Measurements from ENCODE around the gene GRID2. TPM values are rescaled to one million over a fixed set of nuclear protein-coding genes. Genes with fewer than 3 reads are reported as not detected.
"Not testable (repeated sequence)": the region's sequence is repeated elsewhere in the genome, so short reads cannot be mapped to it uniquely, and the experiment has no call there.

GRID2 gene
- total and polyA plus RNA-seq, 2 of the 13 experiments (the other 11 are each of a cell fraction or from before 2014, with no cell fraction given) = not detected

DNA sequence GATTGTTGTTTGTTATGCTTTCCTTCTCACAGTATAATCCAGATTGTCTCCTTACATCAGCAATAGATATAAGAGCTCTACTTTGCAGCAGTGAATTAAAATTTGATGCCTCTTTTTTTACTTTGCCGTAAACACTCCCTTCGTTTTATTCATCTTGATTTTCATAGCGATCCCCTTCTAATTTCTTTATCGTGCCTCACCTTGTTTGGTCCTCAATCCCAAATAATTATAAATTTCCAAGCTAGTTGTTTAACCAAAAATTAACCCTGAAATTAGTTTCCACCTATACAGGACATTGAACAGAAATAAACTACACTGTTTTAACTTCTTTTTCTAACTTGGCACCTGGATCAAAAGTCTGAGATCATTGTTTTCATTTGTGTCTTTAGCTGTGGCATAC lies 35.1 kb upstream of the GRID2 start (continued):
- TF ChIP-seq TMF1 (CRISPR knock-in tag; IDR thresholded peaks at IDR 0.05; ENCODE audit: low read depth) (no peak), CHD4 (IDR thresholded peaks at IDR 0.05; ENCODE audit: borderline replicate concordance, low read length) (no peak), ATAD3A (CRISPR knock-in tag; IDR thresholded peaks at IDR 0.05) (no peak)

DNA sequence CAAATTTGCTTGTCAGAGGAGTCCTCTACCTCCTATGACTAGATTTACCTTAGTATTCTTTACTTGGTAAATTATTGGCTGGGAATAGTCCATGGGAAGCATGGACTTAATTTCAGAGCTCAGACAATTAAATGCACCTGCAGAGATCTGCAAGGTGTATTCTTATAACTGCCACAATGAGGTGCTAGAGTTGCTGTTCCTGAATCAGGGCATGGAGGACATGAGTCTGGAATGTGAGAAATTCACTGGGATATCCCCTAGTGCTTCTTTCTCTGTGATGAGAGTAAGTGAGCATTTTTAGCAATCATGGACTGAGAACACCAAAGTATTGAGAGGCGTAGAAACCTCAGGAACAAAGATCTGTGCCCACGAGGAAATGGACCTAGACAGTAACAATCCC lies 32.9 kb upstream of the GRID2 start:
- no peak for FAIRE-seq

DNA sequence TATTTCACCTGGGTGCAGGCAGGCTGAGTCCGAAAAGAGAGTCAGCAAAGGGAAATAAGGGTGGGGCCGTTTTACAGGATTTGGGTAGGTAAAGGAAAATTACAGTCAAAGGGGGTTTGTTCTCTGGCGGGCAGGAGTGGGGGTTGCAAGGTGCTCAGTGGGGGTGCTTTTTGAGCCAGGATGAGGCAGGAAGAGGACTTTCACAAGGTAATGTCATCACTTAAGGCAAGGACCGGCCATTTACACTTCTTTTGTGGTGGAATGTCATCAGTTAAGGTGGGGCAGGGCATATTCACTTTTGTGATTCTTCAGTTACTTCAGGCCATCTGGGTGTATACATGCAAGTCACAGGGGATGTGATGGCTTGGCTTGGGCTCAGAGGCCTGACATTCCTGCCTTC lies 32.2 kb upstream of the GRID2 start:
- intact Hi-C loops (cut with micrococcal nuclease; ENCODE audit: unreplicated experiment); POLR2A ChIA-PET; H3K79me2 ChIP-seq (ENCODE audit: insufficient read depth, low read length); in situ Hi-C loops (cut with HindIII; ENCODE audit: extremely low pct_ligation_motif_present, low pct_unique_long_range_greater_than_20kb); H3K36me3 ChIP-seq (replicated peaks in 1 of 2; ENCODE audit: control insufficient read depth in 1 of 2, insufficient read depth in 2 of 2, low read length in 2 of 2); H3K4me2 ChIP-seq (ENCODE audit: low read depth, low read length); FAIRE-seq; BruUV-seq (replicated peaks); H3K27ac ChIP-seq (ENCODE audit: extremely low read length, insufficient read depth, low read length); H3K9ac ChIP-seq (ENCODE audit: insufficient read depth, low read depth, low read length); H3K9me3 ChIP-seq (ENCODE audit: low read length); CTCF ChIA-PET (ENCODE audit: low intra/inter-chr PET ratio, low total read pairs); H4K20me1 ChIP-seq (ENCODE audit: insufficient read depth, low read length); H3K4me1 ChIP-seq (ENCODE audit: insufficient read depth, low read length); ATAC-seq; H3K4me3 ChIP-seq (replicated peaks in 1 of 3; ENCODE audit: insufficient read depth in 1 of 3, low read depth in 2 of 3, low read length in 3 of 3); H3K27me3 ChIP-seq (ENCODE audit: control insufficient read depth in 1 of 2, insufficient read depth in 2 of 2, low read length in 2 of 2); DNase-seq (ENCODE audit: low spot score); H2AFZ ChIP-seq (ENCODE audit: low read length): not testable (repeated sequence)
- WGBS (ENCODE audit: low lambda C conversion rate) = 27% methylated on average over 4 of the region's 4 CpGs

More for the DNA sequence above, 32.9 kb upstream of the GRID2 start:
- BruUV-seq (replicated peaks) = no TSS peak
- H3K4me3 ChIP-seq (replicated peaks in 1 of 3; ENCODE audit: insufficient read depth in 1 of 3, low read depth in 2 of 3, low read length in 3 of 3) = no peak overlapping the region
- no peaks in the 10 kb centered on the region for H3K27me3 ChIP-seq (ENCODE audit: control insufficient read depth in 1 of 2, insufficient read depth in 2 of 2, low read length in 2 of 2)
- H3K4me1 ChIP-seq (ENCODE audit: insufficient read depth, low read length) = no peaks in the 10 kb centered on the region
- DNase-seq (ENCODE audit: low spot score) (no peak), ATAC-seq (no peak)
- WGBS (ENCODE audit: low lambda C conversion rate) = 32% methylated on average over 2 of the region's 2 CpGs
- in situ Hi-C loops (cut with HindIII; ENCODE audit: extremely low pct_ligation_motif_present, low pct_unique_long_range_greater_than_20kb) = no loop called here
- no peaks in the 10 kb centered on the region for H4K20me1 ChIP-seq (ENCODE audit: insufficient read depth, low read length)
- H3K27ac ChIP-seq (ENCODE audit: extremely low read length, insufficient read depth, low read length) = no peak overlapping the region
- H3K4me2 ChIP-seq (ENCODE audit: low read depth, low read length) = no peak overlapping the region
- intact Hi-C loops (cut with micrococcal nuclease; ENCODE audit: unreplicated experiment) = no loop called here
- TF ChIP-seq CHCHD3 (CRISPR knock-in tag; IDR thresholded peaks at IDR 0.05) = no peak
- TF ChIP-seq MTA3 (CRISPR knock-in tag; IDR thresholded peaks at IDR 0.05) = no peak
- TF ChIP-seq ZNF264 (CRISPR knock-in tag; IDR thresholded peaks at IDR 0.05) = no peak
- TF ChIP-seq KDM6A (CRISPR knock-in tag; IDR thresholded peaks at IDR 0.05; ENCODE audit: low read depth) = no peak
- no peak for TF ChIP-seq ZNF782 (CRISPR knock-in tag; IDR thresholded peaks at IDR 0.05; ENCODE audit: borderline replicate concordance)
- no peak for TF ChIP-seq ZNF530 (CRISPR knock-in tag; IDR thresholded peaks at IDR 0.05; ENCODE audit: low read depth)
- TF ChIP-seq REL (CRISPR knock-in tag; conservative IDR thresholded peaks at IDR 0.05) = no peak
- no peak for TF ChIP-seq NRL (CRISPR knock-in tag; IDR thresholded peaks at IDR 0.05; ENCODE audit: borderline replicate concordance)
- no peak for TF ChIP-seq GATA4 (IDR thresholded peaks at IDR 0.05; ENCODE audit: borderline replicate concordance, low read depth)
- TF ChIP-seq ZFYVE20 (CRISPR knock-in tag; IDR thresholded peaks at IDR 0.05; ENCODE audit: borderline replicate concordance, low read depth) = no peak
- TF ChIP-seq, protein P1, sequence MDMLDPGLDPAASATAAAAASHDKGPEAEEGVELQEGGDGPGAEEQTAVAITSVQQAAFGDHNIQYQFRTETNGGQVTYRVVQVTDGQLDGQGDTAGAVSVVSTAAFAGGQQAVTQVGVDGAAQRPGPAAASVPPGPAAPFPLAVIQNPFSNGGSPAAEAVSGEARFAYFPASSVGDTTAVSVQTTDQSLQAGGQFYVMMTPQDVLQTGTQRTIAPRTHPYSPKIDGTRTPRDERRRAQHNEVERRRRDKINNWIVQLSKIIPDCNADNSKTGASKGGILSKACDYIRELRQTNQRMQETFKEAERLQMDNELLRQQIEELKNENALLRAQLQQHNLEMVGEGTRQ (IDR thresholded peaks at IDR 0.05; ENCODE audit: low read depth, low read length) = no peak
- TF ChIP-seq, protein P1 (CRISPR knock-in tag; IDR thresholded peaks at IDR 0.05; ENCODE audit: borderline replicate concordance) = no peak
- TF ChIP-seq HNRNPUL1 (IDR thresholded peaks at IDR 0.05; ENCODE audit: low read depth, low read length) = no peak
- POLR2A ChIA-PET = no interaction called here
- H2AFZ ChIP-seq (ENCODE audit: low read length) = no peak overlapping the region
- H3K9ac ChIP-seq (ENCODE audit: insufficient read depth, low read depth, low read length) = no peak overlapping the region
- H3K9me3 ChIP-seq (ENCODE audit: low read length) = no peaks in the 10 kb centered on the region
- CTCF ChIA-PET (ENCODE audit: low intra/inter-chr PET ratio, low total read pairs) = no interaction called here
- H3K79me2 ChIP-seq (ENCODE audit: insufficient read depth, low read length) = no peaks in the 10 kb centered on the region
- no peaks in the 10 kb centered on the region for H3K36me3 ChIP-seq (replicated peaks in 1 of 2; ENCODE audit: control insufficient read depth in 1 of 2, insufficient read depth in 2 of 2, low read length in 2 of 2)

Data from HepG2 (cell line).